Measurements from ENCODE around the gene ACADS.

DNA sequence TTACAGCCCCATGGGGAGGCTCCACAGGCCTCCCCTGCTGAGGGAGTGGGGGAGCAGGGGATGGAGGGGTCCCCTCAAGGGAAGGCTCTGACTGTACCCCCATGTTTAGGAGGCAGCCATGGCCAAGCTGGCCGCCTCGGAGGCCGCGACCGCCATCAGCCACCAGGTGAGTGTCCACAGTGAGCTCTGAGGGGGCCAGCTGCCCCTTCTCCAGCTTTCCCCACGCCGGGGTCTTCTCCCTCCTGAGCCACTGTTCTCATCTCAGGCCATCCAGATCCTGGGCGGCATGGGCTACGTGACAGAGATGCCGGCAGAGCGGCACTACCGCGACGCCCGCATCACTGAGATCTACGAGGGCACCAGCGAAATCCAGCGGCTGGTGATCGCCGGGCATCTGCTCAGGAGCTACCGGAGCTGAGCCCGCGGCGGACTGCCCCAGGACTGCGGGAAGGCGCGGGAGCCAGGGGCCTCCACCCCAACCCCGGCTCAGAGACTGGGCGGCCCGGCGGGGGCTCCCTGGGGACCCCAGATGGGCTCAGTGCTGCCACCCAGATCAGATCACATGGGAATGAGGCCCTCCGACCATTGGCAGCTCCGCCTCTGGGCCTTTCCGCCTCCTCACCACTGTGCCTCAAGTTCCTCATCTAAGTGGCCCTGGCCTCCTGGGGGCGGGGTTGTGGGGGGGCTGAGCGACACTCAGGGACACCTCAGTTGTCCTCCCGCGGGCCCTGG lies 13.6 kb downstream of the ACADS start:
- TF ChIP-seq POLR2A (IDR thresholded peaks at IDR 0.05), result no peak
- TF ChIP-seq, protein P1, sequence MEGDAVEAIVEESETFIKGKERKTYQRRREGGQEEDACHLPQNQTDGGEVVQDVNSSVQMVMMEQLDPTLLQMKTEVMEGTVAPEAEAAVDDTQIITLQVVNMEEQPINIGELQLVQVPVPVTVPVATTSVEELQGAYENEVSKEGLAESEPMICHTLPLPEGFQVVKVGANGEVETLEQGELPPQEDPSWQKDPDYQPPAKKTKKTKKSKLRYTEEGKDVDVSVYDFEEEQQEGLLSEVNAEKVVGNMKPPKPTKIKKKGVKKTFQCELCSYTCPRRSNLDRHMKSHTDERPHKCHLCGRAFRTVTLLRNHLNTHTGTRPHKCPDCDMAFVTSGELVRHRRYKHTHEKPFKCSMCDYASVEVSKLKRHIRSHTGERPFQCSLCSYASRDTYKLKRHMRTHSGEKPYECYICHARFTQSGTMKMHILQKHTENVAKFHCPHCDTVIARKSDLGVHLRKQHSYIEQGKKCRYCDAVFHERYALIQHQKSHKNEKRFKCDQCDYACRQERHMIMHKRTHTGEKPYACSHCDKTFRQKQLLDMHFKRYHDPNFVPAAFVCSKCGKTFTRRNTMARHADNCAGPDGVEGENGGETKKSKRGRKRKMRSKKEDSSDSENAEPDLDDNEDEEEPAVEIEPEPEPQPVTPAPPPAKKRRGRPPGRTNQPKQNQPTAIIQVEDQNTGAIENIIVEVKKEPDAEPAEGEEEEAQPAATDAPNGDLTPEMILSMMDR (IDR thresholded peaks at IDR 0.05), result no peak
